ENCODE results near the gene MRI1. TPM values are rescaled to one million over a fixed set of nuclear protein-coding genes. Genes with fewer than 3 reads are reported as not detected.

Gene MRI1
- total RNA-seq, 1 donor from 2014 or later: 32.2 TPM

- DNase-seq (ENCODE audit: low spot score) (no peak), ATAC-seq (no peak)
Measured at GRCh38 chr19:13821292-13821691, 57.0 kb downstream of the MRI1 start.

GRCh38 chr19:13823256-13823655, 58.9 kb downstream of the MRI1 start:
- ATAC-seq (no peak), DNase-seq (ENCODE audit: low spot score) (no peak)

Other genes with a start within 250 kb of the MRI1 start
- 35.6 TPM for gene C19orf53, start 9.9 kb downstream of the MRI1 start, total RNA-seq
- 1.5 TPM for gene ZSWIM4, start 30.9 kb downstream of the MRI1 start, total RNA-seq
- not detected for gene NANOS3, start 112.6 kb downstream of the MRI1 start, total RNA-seq
- 1.3 TPM for gene BRME1, start 141.6 kb downstream of the MRI1 start, total RNA-seq
- gene CC2D1A, start 141.7 kb downstream of the MRI1 start, total RNA-seq: 24.9 TPM
- not detected for gene PODNL1, start 173.9 kb downstream of the MRI1 start, total RNA-seq
- gene DCAF15, start 188.0 kb downstream of the MRI1 start, total RNA-seq: 11.4 TPM
- 7.0 TPM for gene RFX1, start 241.8 kb downstream of the MRI1 start, total RNA-seq

All from left lobe of liver (tissue), 2 donors.